Left lung (tissue), 10 donors: ENCODE data around the gene KCND3. TPM values are rescaled to one million over a fixed set of nuclear protein-coding genes. Genes with fewer than 3 reads are reported as not detected.

Experiments used
- ATAC-seq: fragments of 200-7000 bp; cut with Tn5 transposase; one replicate; pipeline ENCODE4 v1.9.1; 2020; ENCODE audit warnings: moderate library complexity
- DNase-seq, 4 donors: peaks; one replicate each; pipeline ENCODE4 v3.0.0-alpha.2; 2013 to 2020
- H3K27ac ChIP-seq, 2 donors: fragments of 200-600 bp; sonication (generic) in 1 of 2; one replicate each; pipeline versions ENCODE4 v1.5.0 to v1.8.0; 2020 to 2021
- H3K27me3 ChIP-seq, 2 donors: fragments of 200-600 bp; sonication (generic) in 1 of 2; one replicate each; pipeline versions ENCODE4 v1.5.0 to v1.8.0; 2020 to 2021
- H3K36me3 ChIP-seq, 2 donors: fragments of 200-600 bp; sonication (generic) in 1 of 2; one replicate each; pipeline versions ENCODE4 v1.5.0 to v1.8.0; 2020 to 2021
- H3K4me1 ChIP-seq, 2 donors: fragments of 200-600 bp; one replicate each; pipeline ENCODE4 v1.8.0; 2021
- H3K4me3 ChIP-seq, 2 donors: fragments of 200-600 bp; sonication (generic) in 1 of 2; one replicate each; pipeline versions ENCODE4 v1.5.0 to v1.8.0; 2020 to 2021; ENCODE audit warnings: mild to moderate bottlenecking in 1 of 2
- H3K9me3 ChIP-seq, 2 donors: fragments of 200-600 bp; sonication (generic) in 1 of 2; one replicate each; pipeline versions ENCODE4 v1.5.0 to v1.8.0; 2020 to 2021
- CTCF ChIP-seq, 2 donors: fragments of 200-600 bp; sonication (generic) in 1 of 2; IDR thresholded peaks; one replicate each; pipeline versions ENCODE4 v1.5.0 to v1.8.0; 2021; ENCODE audit warnings: antibody characterized with exemption in 2 of 2
- intact Hi-C, 2 donors: fragments of 100-400 bp; cut with DNase I; formaldehyde crosslinking; loops; one replicate each; pipeline versions ENCODE4 v1.11.2 to v1.14.2; 2022
- polyA plus RNA-seq, 6 donors: library from polyadenylated mRNA; unstranded; fragments of 120-200 nt; gene quantifications; one replicate each; pipeline ENCODE4 v1.2.1, GENCODE V29; 2013; ENCODE audit not compliant: insufficient read length in 6 of 6
- total RNA-seq, 2 donors: library from RNA; stranded (reverse); fragmentation: NEBNext Ultra II Directional; extraction: Animal tissue kit (Norgen Biotek cat#: 25700); gene quantifications; one replicate each; pipeline ENCODE4 v1.2.1, GENCODE V29; 2021
- donor health status: DM: no; HTN: yes; CAD: no.
- donor health status: DM: no; HTN: no; CAD: no.

Gene KCND3
- total and polyA plus RNA-seq, 8 donors, result 0.32 to 10.2 (median 0.58) TPM

- no peak overlapping the region for H3K4me3 ChIP-seq
- ATAC-seq (no peak), DNase-seq (no peak)
- H3K36me3 ChIP-seq, result peaks cover 5 to 39% of the 10 kb centered on the region in 2 donors
- TF ChIP-seq CTCF (IDR thresholded peaks at IDR 0.05), result no peak
- H3K4me1 ChIP-seq, result peaks cover 12 to 28% of the 10 kb centered on the region in 2 donors
- H3K27ac ChIP-seq, result no peak overlapping the region
- no peaks in the 10 kb centered on the region for H3K27me3 ChIP-seq
- H3K9me3 ChIP-seq, result no peaks in the 10 kb centered on the region
- intact Hi-C loops, result loop anchor here in 1 of 2 donors (10.0 kb wide), 1 partner anchor 254 kb away; the partner anchor contains the start of genes ADORA3 and TMIGD3
Observed at GRCh38 chr1:111758373-111758772, 231.1 kb downstream of the KCND3 start.

- Histone ChIP-seq H3K36me3 (peaks cover 0 to 21% of the 10 kb centered on the region in 2 donors), H3K27me3 (no peaks in the 10 kb centered on the region), H3K4me1 (peaks cover 12 to 28% of the 10 kb centered on the region in 2 donors), H3K4me3 (peak overlapping the region; percentile 63 to 78), H3K9me3 (no peaks in the 10 kb centered on the region), H3K27ac (peak overlapping the region; percentile 92 to 95)
- intact Hi-C loops, result loop anchor here in 1 of 2 donors (10.0 kb wide), 1 partner anchor 251 kb away; the partner anchor contains the start of genes ADORA3 and TMIGD3
- TF ChIP-seq CTCF (IDR thresholded peaks at IDR 0.05), result no peak
- DNase-seq, result no peak
- ATAC-seq, result peak; percentile 33
Observed at GRCh38 chr1:111756124-111756513, 233.3 kb downstream of the KCND3 start.

GRCh38 chr1:111755331-111756123 is 233.9 kb downstream of the KCND3 start, which contains the start of gene DDX20:
DDX20 (plus strand) TSS chr1:111755901; CDS start chr1:111755925, 24 bp downstream.
- H3K36me3 ChIP-seq, result peaks cover 0 to 15% of the 10 kb centered on the region in 2 donors
- peak; percentile 99 for ATAC-seq
- H3K4me1 ChIP-seq, result peaks cover 12 to 28% of the 10 kb centered on the region in 2 donors
- H3K27me3 ChIP-seq, result no peaks in the 10 kb centered on the region
- H3K9me3 ChIP-seq, result no peaks in the 10 kb centered on the region
- peak; percentile 80 to 83 for TF ChIP-seq CTCF (IDR thresholded peaks at IDR 0.05)
- H3K27ac ChIP-seq, result peak within 1 kb of the TSS; percentile 92 to 95
- peak; percentile 94 to 99 (median 98) for DNase-seq
- H3K4me3 ChIP-seq, result peak within 1 kb of the TSS; percentile 63 to 78
- intact Hi-C loops, result loop anchor here in 1 of 2 donors (10.0 kb wide), 1 partner anchor 251 kb away; the partner anchor contains the start of genes ADORA3 and TMIGD3

- intact Hi-C loops, result loop anchor here in 1 of 2 donors (10.0 kb wide), 1 partner anchor 250 kb away; the partner anchor contains the start of genes ADORA3 and TMIGD3
- Histone ChIP-seq H3K27ac (peak overlapping the region; percentile 92 to 95), H3K4me1 (peaks cover 12 to 28% of the 10 kb centered on the region in 2 donors), H3K27me3 (no peaks in the 10 kb centered on the region), H3K36me3 (peaks cover 0 to 10% of the 10 kb centered on the region in 2 donors), H3K9me3 (no peaks in the 10 kb centered on the region), H3K4me3 (peak overlapping the region; percentile 63 to 78)
- ATAC-seq (peak; percentile 33), DNase-seq (peak; percentile 44 to 76 (median 50))
- no peak for TF ChIP-seq CTCF (IDR thresholded peaks at IDR 0.05)
Observed at GRCh38 chr1:111754984-111755330, 234.5 kb downstream of the KCND3 start.
